ENCODE measurements around the gene MYOZ2. TPM values are rescaled to one million over a fixed set of nuclear protein-coding genes. Genes with fewer than 3 reads are reported as not detected.

The MYOZ2 gene
- total and polyA plus RNA-seq, 2 of the 4 experiments (the other 2 are of a cell fraction) = 0.17 to 0.18 TPM

- Histone ChIP-seq H3K18ac (ENCODE audit: low read depth, low read length) (peak overlapping the region; percentile 32; the same call in 1 of the 2 replicates), H3K9ac (ENCODE audit: low read depth, low read length) (peak overlapping the region; percentile 40; the same call in 1 of the 2 replicates), H3K27ac (ENCODE audit: insufficient read depth, low read length) (peak overlapping the region; percentile 44), H3K4ac (ENCODE audit: low read depth, low read length) (no peak overlapping the region), H3K36me3 (ENCODE audit: control insufficient read depth, insufficient read depth, low read length) (no peaks in the 10 kb centered on the region), H2AFZ (replicated peaks; ENCODE audit: low read length, poor library complexity) (no peak overlapping the region), H2BK5ac (ENCODE audit: low read depth, low read length, poor library complexity, severe bottlenecking) (peak overlapping the region; percentile 42), H2BK20ac (ENCODE audit: low read depth, low read length) (peak overlapping the region; percentile 11; the same call in 1 of the 2 replicates), H2AK9ac (replicated peaks; ENCODE audit: low read depth, low read length, poor library complexity) (no peak overlapping the region), H3K4me1 (ENCODE audit: control insufficient read depth, insufficient read depth, low read length) (peaks cover 3% of the 10 kb centered on the region; the same call in 1 of the 2 replicates), H2AK5ac (ENCODE audit: low read depth, low read length) (no peak overlapping the region), H3K9me3 (ENCODE audit: control insufficient read depth, insufficient read depth, low read length) (no peaks in the 10 kb centered on the region), H3K4me3 (ENCODE audit: insufficient read depth, low read depth, low read length) (no peak overlapping the region), H3K14ac (replicated peaks; ENCODE audit: low read depth, low read length) (no peak overlapping the region; the same call in 1 of the 2 replicates), H3K23ac (ENCODE audit: low read depth, low read length) (no peak overlapping the region), H3K79me1 (ENCODE audit: low read depth in 1 of 2, low read length in 2 of 2) (peaks cover 0 to 3% of the 10 kb centered on the region in 2 experiments; a peak in 1 of 4 replicates), H2BK15ac (ENCODE audit: low read depth, low read length) (peak overlapping the region; percentile 77; the same call in 1 of the 3 replicates), H4K8ac (ENCODE audit: low read depth in 2 of 2, low read length in 2 of 2) (peak overlapping the region; percentile 75 to 83; a peak in 3 of 4 replicates), H2BK120ac (ENCODE audit: low read depth, low read length) (peak overlapping the region; percentile 16; the same call in 1 of the 2 replicates), H4K91ac (ENCODE audit: insufficient read depth, low read depth, low read length) (peak overlapping the region; percentile 44; the same call in 1 of the 2 replicates), H3K4me2 (ENCODE audit: low read depth, low read length) (peak overlapping the region; percentile 31; the same call in 1 of the 2 replicates), H4K20me1 (ENCODE audit: insufficient read depth, low read length) (no peaks in the 10 kb centered on the region), H3K56ac (ENCODE audit: extremely low read depth, insufficient read depth, low read length) (no peak overlapping the region), H3K9me1 (ENCODE audit: insufficient read depth, low read length) (peaks cover 4% of the 10 kb centered on the region; the same call in 1 of the 2 replicates), H3K27me3 (ENCODE audit: control insufficient read depth, insufficient read depth, low read length) (no peaks in the 10 kb centered on the region), H4K5ac (ENCODE audit: low read depth, low read length) (no peak overlapping the region)
- BruUV-seq (replicated peaks) = no TSS peak
- dilution Hi-C loops (cut with HindIII; ENCODE audit: low sequenced_read_pairs, unreplicated experiment) = no loop called here
- intact Hi-C loops (cut with micrococcal nuclease) = no loop called here
- ATAC-seq (ENCODE audit: low read depth) (no peak), DNase-seq (no peak)
- CTCF ChIA-PET = no interaction called here
- in situ Hi-C loops (cut with MboI; ENCODE audit: low sequenced_read_pairs) = no loop called here
- TF ChIP-seq CTCF (conservative IDR thresholded peaks at IDR 0.05; ENCODE audit: low read depth, low read length) (no peak), MXI1 (IDR thresholded peaks at IDR 0.05; ENCODE audit: borderline replicate concordance, low read depth, low read length) (no peak), MAFK (IDR thresholded peaks at IDR 0.05; ENCODE audit: low read depth, low read length) (no peak), ELK1 (IDR thresholded peaks at IDR 0.05; ENCODE audit: borderline replicate concordance, low read depth, low read length) (no peak), FOS (IDR thresholded peaks at IDR 0.05; ENCODE audit: low read depth, low read length) (no peak), RFX5 (IDR thresholded peaks at IDR 0.05; ENCODE audit: low read depth, low read length) (no peak), CHD1 (IDR thresholded peaks at IDR 0.05; ENCODE audit: low read depth, low read length) (no peak), CEBPB (IDR thresholded peaks at IDR 0.05; ENCODE audit: low read depth, low read length) (no peak), MAZ (IDR thresholded peaks at IDR 0.05; ENCODE audit: borderline replicate concordance, low read depth, low read length) (no peak), RAD21 (IDR thresholded peaks at IDR 0.05; ENCODE audit: low read length) (no peak), RCOR1 (IDR thresholded peaks at IDR 0.05; ENCODE audit: insufficient replicate concordance, low read length) (no peak), POLR2A (IDR thresholded peaks at IDR 0.05; ENCODE audit: low read depth, low read length) (no peak), BHLHE40 (IDR thresholded peaks at IDR 0.05; ENCODE audit: low read depth, low read length) (no peak), SMC3 (IDR thresholded peaks at IDR 0.05; ENCODE audit: low read depth, low read length) (no peak), NFE2L2 (IDR thresholded peaks at IDR 0.05; ENCODE audit: low read depth, low read length) (no peak)
- TF ChIP-seq, protein P1, sequence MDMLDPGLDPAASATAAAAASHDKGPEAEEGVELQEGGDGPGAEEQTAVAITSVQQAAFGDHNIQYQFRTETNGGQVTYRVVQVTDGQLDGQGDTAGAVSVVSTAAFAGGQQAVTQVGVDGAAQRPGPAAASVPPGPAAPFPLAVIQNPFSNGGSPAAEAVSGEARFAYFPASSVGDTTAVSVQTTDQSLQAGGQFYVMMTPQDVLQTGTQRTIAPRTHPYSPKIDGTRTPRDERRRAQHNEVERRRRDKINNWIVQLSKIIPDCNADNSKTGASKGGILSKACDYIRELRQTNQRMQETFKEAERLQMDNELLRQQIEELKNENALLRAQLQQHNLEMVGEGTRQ (IDR thresholded peaks at IDR 0.05; ENCODE audit: low read depth, low read length) = no peak
- no CpG with 5 or more reads among the region's 4 CpGs for WGBS, 2 experiments (ENCODE audit: extremely low coverage in 2 of 2, insufficient read length in 1 of 2)
- POLR2A ChIA-PET (ENCODE audit: unreplicated experiment) = interaction anchor here (0.6 kb wide), 1 partner anchor 217 kb away, joined by 5 read pairs; no protein-coding TSS in a partner anchor
These were observed 69.3 kb downstream of the MYOZ2 start for GRCh38 chr4:119204916-119205315.
